Measurements from ENCODE around the gene FANCC.
"Not testable (repeated sequence)": the region's sequence is repeated elsewhere in the genome, so short reads cannot be mapped to it uniquely, and the experiment has no call there.

Gene FANCC

GRCh38 chr9:95311961-95312360, 5.5 kb downstream of the FANCC start:
- Mint-ChIP-seq H3K36me3 (ENCODE audit: low read depth) (peaks cover 4% of the 10 kb centered on the region), H3K4me3 (no peak overlapping the region), H3K9me3 (no peaks in the 10 kb centered on the region), H3K27me3 (peaks cover 5% of the 10 kb centered on the region), H3K4me1 (ENCODE audit: low read depth) (peaks cover 13% of the 10 kb centered on the region), H3K27ac (no peak overlapping the region)

GRCh38 chr9:95307538-95307937, 10.0 kb downstream of the FANCC start:
- H3K36me3 Mint-ChIP-seq (ENCODE audit: low read depth) = peaks cover 4% of the 10 kb centered on the region
- H3K4me1 Mint-ChIP-seq (ENCODE audit: low read depth) = peaks cover 22% of the 10 kb centered on the region
- H3K9me3 Mint-ChIP-seq = no peaks in the 10 kb centered on the region
- H3K27ac Mint-ChIP-seq = no peak overlapping the region
- H3K4me3 Mint-ChIP-seq = no peak overlapping the region
- peaks cover 3% of the 10 kb centered on the region for H3K27me3 Mint-ChIP-seq

GRCh38 chr9:95306819-95307218, 10.7 kb downstream of the FANCC start:
- Mint-ChIP-seq H3K27me3 (no peaks in the 10 kb centered on the region), H3K4me3 (no peak overlapping the region), H3K4me1 (ENCODE audit: low read depth) (peaks cover 24% of the 10 kb centered on the region), H3K36me3 (ENCODE audit: low read depth) (peaks cover 4% of the 10 kb centered on the region), H3K9me3 (no peaks in the 10 kb centered on the region), H3K27ac (no peak overlapping the region)

DNA sequence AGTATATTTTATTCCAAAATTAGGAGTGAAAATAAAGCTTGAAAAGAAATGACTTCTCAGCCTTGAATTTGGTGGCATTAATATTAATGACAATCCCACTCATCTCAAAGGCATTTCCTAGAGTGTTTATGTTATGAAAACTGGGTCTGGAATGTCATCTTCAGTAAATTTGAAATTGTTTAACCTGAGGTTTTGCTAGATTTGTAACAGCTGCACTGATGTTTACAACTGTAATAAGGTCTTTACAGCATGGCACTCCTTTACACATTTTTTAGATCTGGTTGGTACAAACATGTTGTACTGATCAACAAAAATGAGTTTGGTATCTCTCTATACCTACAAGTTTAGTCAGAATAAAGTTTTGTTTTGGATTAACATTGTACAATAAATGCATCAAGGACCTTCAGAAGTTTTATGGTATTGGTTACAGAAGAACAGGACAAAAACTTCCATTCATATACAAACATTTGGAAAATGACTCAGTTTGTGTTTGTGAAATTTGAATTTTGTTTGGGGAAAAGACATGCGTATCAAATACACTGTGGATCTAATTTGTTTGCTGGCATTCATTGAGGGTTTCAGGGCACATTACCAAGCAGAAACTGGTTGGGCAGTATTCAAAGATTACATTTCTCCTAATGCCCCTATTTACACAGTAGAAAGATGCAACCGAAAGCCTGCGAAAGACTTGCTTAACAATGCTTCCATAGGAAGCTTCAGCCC, 11.6 kb downstream of the FANCC start:
- Mint-ChIP-seq H3K9me3 (no peaks in the 10 kb centered on the region), H3K27me3 (no peaks in the 10 kb centered on the region), H3K4me3 (no peak overlapping the region), H3K4me1 (ENCODE audit: low read depth) (peaks cover 24% of the 10 kb centered on the region), H3K36me3 (ENCODE audit: low read depth) (peaks cover 4% of the 10 kb centered on the region), H3K27ac (no peak overlapping the region)

DNA sequence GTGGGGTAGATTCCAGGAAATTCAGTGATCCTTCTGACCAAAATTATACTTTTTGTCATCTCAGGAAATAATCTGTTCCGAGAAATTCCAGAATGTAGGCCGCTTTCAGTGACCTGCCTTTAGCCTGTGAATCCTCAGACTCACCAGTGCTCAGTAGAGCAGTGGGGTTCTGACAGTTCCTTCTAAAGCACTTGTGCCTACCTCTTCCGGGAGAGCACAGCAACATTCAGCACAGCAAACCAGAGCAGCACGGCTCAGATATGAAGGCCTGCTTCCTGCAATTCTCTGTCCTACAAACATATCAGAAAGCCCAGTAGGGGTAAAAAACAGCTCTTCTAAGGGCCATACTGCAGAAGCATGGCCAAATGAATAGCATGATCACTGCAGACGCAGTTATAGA, 15.0 kb downstream of the FANCC start:
- H3K4me3 Mint-ChIP-seq = no peak overlapping the region
- H3K27me3 Mint-ChIP-seq = no peaks in the 10 kb centered on the region
- peaks cover 24% of the 10 kb centered on the region for H3K4me1 Mint-ChIP-seq (ENCODE audit: low read depth)
- H3K9me3 Mint-ChIP-seq = no peaks in the 10 kb centered on the region
- H3K27ac Mint-ChIP-seq = no peak overlapping the region
- no peaks in the 10 kb centered on the region for H3K36me3 Mint-ChIP-seq (ENCODE audit: low read depth)

GRCh38 chr9:95297760-95298159, 19.7 kb downstream of the FANCC start:
- no peaks in the 10 kb centered on the region for H3K9me3 Mint-ChIP-seq
- H3K27me3 Mint-ChIP-seq = no peaks in the 10 kb centered on the region
- peaks cover 3% of the 10 kb centered on the region for H3K36me3 Mint-ChIP-seq (ENCODE audit: low read depth)
- H3K4me3 Mint-ChIP-seq = no peak overlapping the region
- H3K27ac Mint-ChIP-seq = no peak overlapping the region
- H3K4me1 Mint-ChIP-seq (ENCODE audit: low read depth) = peaks cover 5% of the 10 kb centered on the region

- Mint-ChIP-seq H3K36me3 (ENCODE audit: low read depth) (peaks cover 4% of the 10 kb centered on the region), H3K27me3 (no peaks in the 10 kb centered on the region), H3K4me1 (ENCODE audit: low read depth) (peaks cover under 1% of the 10 kb centered on the region), H3K27ac (no peak overlapping the region), H3K4me3 (no peak overlapping the region), H3K9me3 (no peaks in the 10 kb centered on the region)
These were observed 20.2 kb downstream of the FANCC start for GRCh38 chr9:95297316-95297715.

- Mint-ChIP-seq H3K9me3 (peaks cover 3% of the 10 kb centered on the region), H3K4me1 (ENCODE audit: low read depth) (no peaks in the 10 kb centered on the region), H3K27ac (no peak overlapping the region), H3K36me3 (ENCODE audit: low read depth) (peaks cover 8% of the 10 kb centered on the region), H3K4me3 (no peak overlapping the region), H3K27me3 (no peaks in the 10 kb centered on the region)
These were observed 20.7 kb downstream of the FANCC start for GRCh38 chr9:95296761-95297160.

GRCh38 chr9:95293296-95293695, 24.2 kb downstream of the FANCC start:
- not testable (repeated sequence) for H3K4me3 Mint-ChIP-seq; H3K9me3 Mint-ChIP-seq; H3K27ac Mint-ChIP-seq; H3K36me3 Mint-ChIP-seq (ENCODE audit: low read depth); H3K4me1 Mint-ChIP-seq (ENCODE audit: low read depth); H3K27me3 Mint-ChIP-seq

DNA sequence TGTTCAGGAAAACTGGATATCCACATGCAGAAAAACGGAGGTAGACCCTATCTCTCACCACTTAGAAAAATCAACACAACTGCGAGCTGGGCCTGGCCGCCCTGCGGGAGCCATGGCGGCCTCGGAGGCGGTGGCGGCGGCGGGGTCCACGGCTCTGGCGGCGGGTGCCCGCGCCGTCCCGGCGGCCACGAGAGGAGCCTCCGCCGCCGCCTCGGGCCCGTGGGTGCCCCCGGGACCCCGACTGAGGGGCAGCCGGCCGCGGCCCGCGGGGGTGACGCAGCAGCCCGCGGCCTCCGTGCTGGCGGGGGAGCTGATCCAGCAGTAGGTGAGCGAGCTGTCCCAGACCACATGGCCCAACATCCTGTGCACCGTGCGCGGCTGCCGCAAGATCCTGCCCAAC, 25.3 kb downstream of the FANCC start:
- Mint-ChIP-seq H3K9me3 (peaks cover 4% of the 10 kb centered on the region), H3K4me3 (no peak overlapping the region), H3K27me3 (no peaks in the 10 kb centered on the region), H3K27ac (no peak overlapping the region), H3K4me1 (ENCODE audit: low read depth) (no peaks in the 10 kb centered on the region), H3K36me3 (ENCODE audit: low read depth) (peaks cover 9% of the 10 kb centered on the region)

GRCh38 chr9:95286151-95286550, 31.4 kb downstream of the FANCC start:
- Mint-ChIP-seq H3K36me3 (ENCODE audit: low read depth) (peaks cover 8% of the 10 kb centered on the region), H3K4me3 (no peak overlapping the region), H3K27ac (no peak overlapping the region), H3K4me1 (ENCODE audit: low read depth) (no peaks in the 10 kb centered on the region), H3K27me3 (no peaks in the 10 kb centered on the region), H3K9me3 (peaks cover 6% of the 10 kb centered on the region)

GRCh38 chr9:95285307-95285706, 32.2 kb downstream of the FANCC start:
- Mint-ChIP-seq H3K4me3 (no peak overlapping the region), H3K27me3 (no peaks in the 10 kb centered on the region), H3K9me3 (peaks cover 13% of the 10 kb centered on the region), H3K27ac (no peak overlapping the region), H3K4me1 (ENCODE audit: low read depth) (no peaks in the 10 kb centered on the region), H3K36me3 (ENCODE audit: low read depth) (peaks cover 14% of the 10 kb centered on the region)

GRCh38 chr9:95284162-95285080, 33.1 kb downstream of the FANCC start:
- Mint-ChIP-seq H3K36me3 (ENCODE audit: low read depth) (peaks cover 14% of the 10 kb centered on the region), H3K27ac (no peak overlapping the region), H3K4me1 (ENCODE audit: low read depth) (no peaks in the 10 kb centered on the region), H3K9me3 (peaks cover 18% of the 10 kb centered on the region), H3K27me3 (no peaks in the 10 kb centered on the region), H3K4me3 (no peak overlapping the region)

DNA sequence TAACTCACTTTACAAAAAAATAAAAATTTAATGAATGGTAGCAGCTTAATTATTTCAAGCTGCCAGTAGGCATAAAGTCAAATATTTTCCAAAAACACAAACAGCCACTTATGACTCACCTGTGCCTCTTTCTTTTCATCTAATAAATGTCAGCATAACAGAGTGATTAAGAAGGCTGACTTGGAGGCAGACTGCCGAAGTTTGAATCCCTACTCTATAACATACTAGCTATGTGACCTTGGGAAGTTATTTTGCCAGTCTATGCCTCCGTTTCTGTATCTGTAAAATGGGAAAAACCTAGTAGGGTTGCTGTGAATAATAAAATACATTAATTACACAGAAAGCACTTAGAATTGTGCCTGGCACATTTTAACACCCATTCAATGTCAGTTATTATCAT, 33.8 kb downstream of the FANCC start:
- Mint-ChIP-seq H3K27me3 (no peaks in the 10 kb centered on the region), H3K4me1 (ENCODE audit: low read depth) (no peaks in the 10 kb centered on the region), H3K27ac (no peak overlapping the region), H3K4me3 (no peak overlapping the region), H3K9me3 (peaks cover 18% of the 10 kb centered on the region), H3K36me3 (ENCODE audit: low read depth) (peaks cover 14% of the 10 kb centered on the region)

DNA sequence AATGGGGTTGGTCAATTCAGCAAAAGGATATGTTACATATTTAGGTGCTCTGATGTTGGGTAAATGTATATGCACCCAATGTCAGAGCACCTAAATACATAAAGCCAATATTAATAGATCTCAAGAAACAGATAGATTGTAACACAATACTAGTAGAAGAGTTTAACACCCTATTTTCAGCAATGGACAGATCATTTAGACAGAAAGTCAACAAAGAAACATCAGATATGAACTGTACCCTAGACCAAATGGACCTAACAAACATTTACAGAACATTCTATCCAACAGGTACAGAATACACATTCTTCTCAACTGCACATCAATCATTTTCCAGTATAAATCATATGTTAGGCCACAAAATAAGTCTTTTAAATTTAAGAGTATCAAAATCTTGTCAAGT, 35.2 kb downstream of the FANCC start:
- H3K27me3 Mint-ChIP-seq = no peaks in the 10 kb centered on the region
- no peak overlapping the region for H3K4me3 Mint-ChIP-seq
- no peak overlapping the region for H3K27ac Mint-ChIP-seq
- H3K36me3 Mint-ChIP-seq (ENCODE audit: low read depth) = peaks cover 14% of the 10 kb centered on the region
- peaks cover 18% of the 10 kb centered on the region for H3K9me3 Mint-ChIP-seq
- H3K4me1 Mint-ChIP-seq (ENCODE audit: low read depth) = no peaks in the 10 kb centered on the region
